Activated naive CD8-positive, alpha-beta T cell treated with anti-CD3 and anti-CD28 coated beads, Interleukin-2, amount 50 U/mL, for 24 hours (primary cell): Measurements from ENCODE around the gene CMPK2.

Experiments used
- ATAC-seq: fragments of 150-1000 bp; cut with Tn5 transposase; one replicate; pipeline ENCODE4 v1.10.0; 2021
- DNase-seq: peaks from one replicate; pipeline ENCODE4 v3.0.0; 2021
- H3K27ac Mint-ChIP-seq: one replicate; pipeline ENCODE4 v1.8.0; 2021; ENCODE audit warnings: mild to moderate bottlenecking, mixed read lengths
- H3K27me3 Mint-ChIP-seq: one replicate; pipeline ENCODE4 v1.8.0; 2021; ENCODE audit warnings: mixed read lengths
- H3K36me3 Mint-ChIP-seq: one replicate; pipeline ENCODE4 v1.8.0; 2021; ENCODE audit warnings: low read depth, mixed read lengths
- H3K4me1 Mint-ChIP-seq: one replicate; pipeline ENCODE4 v1.8.0; 2021; ENCODE audit warnings: mixed read lengths
- H3K4me3 Mint-ChIP-seq: one replicate; pipeline ENCODE4 v1.8.0; 2021; ENCODE audit warnings: mild to moderate bottlenecking, moderate library complexity, mixed read lengths
- H3K9me3 Mint-ChIP-seq: one replicate; pipeline ENCODE4 v1.8.0; 2021; ENCODE audit warnings: mixed read lengths

CMPK2 gene

DNA sequence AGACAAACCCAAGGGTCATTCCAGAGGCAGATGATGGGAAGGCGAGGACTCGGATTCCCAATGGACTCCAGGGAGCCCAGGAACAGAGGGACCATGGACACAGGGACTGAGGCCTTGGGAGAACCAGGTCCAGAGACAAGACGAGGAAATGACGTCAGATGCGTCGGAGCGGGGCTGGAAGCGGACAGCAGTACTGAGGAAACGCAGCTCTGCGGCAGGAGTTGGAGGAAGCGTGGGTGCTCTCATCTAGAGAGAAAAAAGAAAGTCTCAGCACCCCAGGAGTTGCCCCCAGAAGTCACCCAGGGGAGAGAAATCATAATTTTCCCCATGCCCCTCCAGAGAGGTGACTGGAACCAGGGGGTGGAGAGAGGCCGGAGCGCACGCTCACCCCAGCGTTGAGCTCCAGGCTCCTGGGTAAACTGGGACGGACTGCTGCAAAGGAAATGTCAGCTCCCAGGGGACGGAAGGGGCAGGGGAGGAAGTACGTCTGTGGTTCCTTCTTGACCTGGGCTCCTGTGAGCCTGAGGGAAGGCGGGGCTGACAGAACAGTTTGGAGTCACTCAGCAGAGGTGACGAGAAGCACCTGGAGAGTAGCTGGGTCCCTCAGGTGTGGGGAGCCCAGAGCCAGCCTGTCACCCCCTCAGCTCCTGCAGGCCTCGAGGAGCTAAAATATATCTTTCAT is 44.7 kb downstream of the CMPK2 start:
- H3K27ac Mint-ChIP-seq = no peak overlapping the region
- DNase-seq (no peak), ATAC-seq (no peak)
- no peaks in the 10 kb centered on the region for H3K36me3 Mint-ChIP-seq
- H3K4me3 Mint-ChIP-seq = no peak overlapping the region
- H3K4me1 Mint-ChIP-seq = peaks cover under 1% of the 10 kb centered on the region
- H3K27me3 Mint-ChIP-seq = no peaks in the 10 kb centered on the region
- H3K9me3 Mint-ChIP-seq = no peaks in the 10 kb centered on the region

DNA sequence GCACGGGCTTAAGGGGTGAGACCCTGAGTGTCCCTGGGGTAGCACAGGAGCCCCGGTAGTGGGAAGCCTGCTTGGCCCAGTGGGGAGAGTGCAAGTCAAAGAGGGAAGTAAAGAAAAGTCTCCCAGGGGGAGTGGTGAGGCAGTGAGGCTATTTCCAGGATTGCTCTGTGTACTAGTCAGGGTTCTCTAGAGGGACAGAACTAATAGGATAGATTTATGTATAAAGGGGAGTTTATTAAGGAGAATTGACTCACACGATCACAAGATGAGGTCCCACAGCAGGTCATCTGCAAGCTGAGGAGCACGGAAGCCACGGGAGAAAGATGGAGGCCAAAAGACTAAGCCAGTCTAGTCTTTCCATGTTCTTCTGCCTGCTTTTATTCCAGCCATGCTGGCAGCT is 45.5 kb downstream of the CMPK2 start:
- Mint-ChIP-seq H3K9me3 (no peaks in the 10 kb centered on the region), H3K4me3 (no peak overlapping the region), H3K36me3 (no peaks in the 10 kb centered on the region), H3K27me3 (no peaks in the 10 kb centered on the region), H3K4me1 (no peaks in the 10 kb centered on the region), H3K27ac (no peak overlapping the region)
- no peak for DNase-seq
- ATAC-seq = no peak

GRCh38 chr2:6819668-6820067 is 46.0 kb downstream of the CMPK2 start:
- Mint-ChIP-seq H3K4me1 (no peaks in the 10 kb centered on the region), H3K36me3 (no peaks in the 10 kb centered on the region), H3K9me3 (no peaks in the 10 kb centered on the region), H3K4me3 (no peak overlapping the region), H3K27me3 (no peaks in the 10 kb centered on the region), H3K27ac (no peak overlapping the region)
- DNase-seq (no peak), ATAC-seq (no peak)

GRCh38 chr2:6818012-6818411 is 47.7 kb downstream of the CMPK2 start:
- no peaks in the 10 kb centered on the region for H3K36me3 Mint-ChIP-seq
- no peaks in the 10 kb centered on the region for H3K4me1 Mint-ChIP-seq
- no peak for DNase-seq
- H3K9me3 Mint-ChIP-seq = no peaks in the 10 kb centered on the region
- peaks cover 6% of the 10 kb centered on the region for H3K27me3 Mint-ChIP-seq
- H3K27ac Mint-ChIP-seq = no peak overlapping the region
- ATAC-seq = no peak
- no peak overlapping the region for H3K4me3 Mint-ChIP-seq

DNA sequence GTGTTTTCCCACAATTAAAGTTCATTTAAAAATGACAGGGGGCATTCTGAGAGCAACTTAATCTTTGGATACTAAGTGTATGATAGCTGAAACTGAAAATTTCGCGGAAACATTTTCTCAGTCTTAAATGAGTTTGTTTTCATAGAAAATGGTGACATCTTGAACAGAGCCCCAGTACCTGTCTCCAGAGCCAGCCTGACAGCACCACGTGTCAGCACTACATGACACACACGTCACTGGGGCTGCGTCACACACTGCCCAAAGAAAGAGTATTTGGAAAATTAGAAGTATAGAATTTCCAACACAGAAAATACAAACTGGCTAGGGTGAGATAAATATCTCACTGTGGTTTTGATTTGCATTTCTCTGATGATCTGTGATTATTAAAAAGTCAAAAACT is 50.8 kb downstream of the CMPK2 start:
- ATAC-seq = no peak
- H3K27me3 Mint-ChIP-seq = peaks cover 8% of the 10 kb centered on the region

GRCh38 chr2:6814312-6814711 is 51.4 kb downstream of the CMPK2 start:
- ATAC-seq (no peak), DNase-seq (no peak)
- Mint-ChIP-seq H3K27ac (no peak overlapping the region), H3K4me3 (no peak overlapping the region), H3K9me3 (no peaks in the 10 kb centered on the region), H3K4me1 (no peaks in the 10 kb centered on the region), H3K27me3 (peaks cover 8% of the 10 kb centered on the region), H3K36me3 (no peaks in the 10 kb centered on the region)

More for the DNA sequence above, 50.8 kb downstream of the CMPK2 start:
- no peaks in the 10 kb centered on the region for H3K36me3 Mint-ChIP-seq
- no peak overlapping the region for H3K27ac Mint-ChIP-seq
- no peaks in the 10 kb centered on the region for H3K4me1 Mint-ChIP-seq
- no peak for DNase-seq
- no peak overlapping the region for H3K4me3 Mint-ChIP-seq
- no peaks in the 10 kb centered on the region for H3K9me3 Mint-ChIP-seq

GRCh38 chr2:6813573-6813972 is 52.1 kb downstream of the CMPK2 start:
- peaks cover 8% of the 10 kb centered on the region for H3K27me3 Mint-ChIP-seq
- DNase-seq (no peak), ATAC-seq (no peak)
- H3K9me3 Mint-ChIP-seq = no peaks in the 10 kb centered on the region
- H3K36me3 Mint-ChIP-seq = no peaks in the 10 kb centered on the region
- H3K27ac Mint-ChIP-seq = no peak overlapping the region
- H3K4me1 Mint-ChIP-seq = no peaks in the 10 kb centered on the region
- no peak overlapping the region for H3K4me3 Mint-ChIP-seq

DNA sequence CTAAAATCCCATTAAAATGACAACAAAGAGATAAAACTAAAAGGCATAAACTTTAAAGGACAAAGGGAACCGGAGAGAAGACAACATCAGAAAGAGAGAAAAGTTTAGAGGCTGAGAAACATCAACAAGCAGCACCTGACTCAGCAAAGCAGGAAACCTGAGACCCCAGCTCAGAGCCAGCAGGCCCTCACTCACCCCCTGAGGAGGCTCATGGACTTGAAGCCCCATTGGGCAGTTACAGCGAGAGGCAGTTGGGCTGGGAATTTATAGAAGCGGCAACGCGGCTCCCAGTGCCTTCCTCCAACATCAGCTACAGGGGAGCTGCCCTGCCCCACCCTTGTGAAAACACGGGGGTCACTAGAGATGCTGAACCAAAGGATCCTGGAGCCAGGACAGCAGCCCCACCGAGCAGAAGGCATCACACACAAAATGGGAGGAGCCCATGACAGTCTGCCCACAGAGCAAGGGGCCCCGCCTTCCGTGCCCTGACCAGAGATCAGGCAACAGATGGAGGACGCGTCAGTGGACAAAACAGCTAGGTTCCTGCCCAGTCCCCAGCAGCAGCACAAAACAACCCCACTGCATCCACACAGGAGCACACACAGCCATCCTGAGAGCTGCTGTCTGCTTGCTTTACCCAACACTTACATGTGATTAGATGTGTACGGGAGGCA is 52.7 kb downstream of the CMPK2 start:
- H3K27me3 Mint-ChIP-seq = peaks cover 8% of the 10 kb centered on the region
- H3K4me3 Mint-ChIP-seq = no peak overlapping the region
- H3K36me3 Mint-ChIP-seq = no peaks in the 10 kb centered on the region
- no peaks in the 10 kb centered on the region for H3K9me3 Mint-ChIP-seq
- no peaks in the 10 kb centered on the region for H3K4me1 Mint-ChIP-seq
- no peak for DNase-seq
- ATAC-seq = no peak
- H3K27ac Mint-ChIP-seq = no peak overlapping the region

DNA sequence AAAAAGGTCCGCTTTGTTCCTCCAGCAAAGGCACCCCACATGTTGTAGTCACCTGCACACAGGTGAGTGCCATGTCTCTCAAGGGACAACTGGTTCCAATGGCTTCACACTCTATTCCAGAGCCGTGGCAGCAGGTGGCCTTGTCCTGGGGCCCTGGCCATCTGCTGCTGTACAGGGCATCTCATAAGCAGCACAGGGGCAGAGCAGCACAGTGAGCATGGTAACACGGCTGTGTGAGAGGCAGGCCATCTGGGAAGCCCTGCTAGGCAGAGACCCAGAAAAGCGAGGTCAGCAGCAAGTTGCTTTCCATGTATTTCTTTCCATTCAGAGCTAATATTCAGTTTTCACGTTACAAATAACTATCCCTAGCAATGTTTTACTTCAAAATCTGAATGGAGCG is 54.7 kb downstream of the CMPK2 start:
- no peak for DNase-seq
- Mint-ChIP-seq H3K4me1 (no peaks in the 10 kb centered on the region), H3K9me3 (no peaks in the 10 kb centered on the region), H3K36me3 (no peaks in the 10 kb centered on the region), H3K4me3 (no peak overlapping the region), H3K27ac (no peak overlapping the region), H3K27me3 (peaks cover 15% of the 10 kb centered on the region)
- no peak for ATAC-seq

GRCh38 chr2:6808426-6808825 is 57.3 kb downstream of the CMPK2 start:
- no peak overlapping the region for H3K4me3 Mint-ChIP-seq
- H3K27me3 Mint-ChIP-seq = peaks cover 9% of the 10 kb centered on the region
- no peaks in the 10 kb centered on the region for H3K36me3 Mint-ChIP-seq
- DNase-seq = no peak
- ATAC-seq = no peak
- H3K9me3 Mint-ChIP-seq = no peaks in the 10 kb centered on the region
- peaks cover 2% of the 10 kb centered on the region for H3K4me1 Mint-ChIP-seq
- H3K27ac Mint-ChIP-seq = no peak overlapping the region

- no peak overlapping the region for H3K27ac Mint-ChIP-seq
- peaks cover 11% of the 10 kb centered on the region for H3K27me3 Mint-ChIP-seq
- H3K36me3 Mint-ChIP-seq = no peaks in the 10 kb centered on the region
- peaks cover 2% of the 10 kb centered on the region for H3K4me1 Mint-ChIP-seq
- ATAC-seq = no peak
- no peak for DNase-seq
- no peaks in the 10 kb centered on the region for H3K9me3 Mint-ChIP-seq
- no peak overlapping the region for H3K4me3 Mint-ChIP-seq
Measured at GRCh38 chr2:6806604-6807003, 59.1 kb downstream of the CMPK2 start.

- DNase-seq (no peak), ATAC-seq (no peak)
- H3K27ac Mint-ChIP-seq = no peak overlapping the region
- peaks cover 2% of the 10 kb centered on the region for H3K27me3 Mint-ChIP-seq
- H3K9me3 Mint-ChIP-seq = no peaks in the 10 kb centered on the region
- peaks cover 2% of the 10 kb centered on the region for H3K4me1 Mint-ChIP-seq
- H3K4me3 Mint-ChIP-seq = no peak overlapping the region
- no peaks in the 10 kb centered on the region for H3K36me3 Mint-ChIP-seq
Measured at GRCh38 chr2:6800553-6800952, 65.2 kb downstream of the CMPK2 start.
